ENCODE data around the gene PYGB.

PYGB gene

DNA sequence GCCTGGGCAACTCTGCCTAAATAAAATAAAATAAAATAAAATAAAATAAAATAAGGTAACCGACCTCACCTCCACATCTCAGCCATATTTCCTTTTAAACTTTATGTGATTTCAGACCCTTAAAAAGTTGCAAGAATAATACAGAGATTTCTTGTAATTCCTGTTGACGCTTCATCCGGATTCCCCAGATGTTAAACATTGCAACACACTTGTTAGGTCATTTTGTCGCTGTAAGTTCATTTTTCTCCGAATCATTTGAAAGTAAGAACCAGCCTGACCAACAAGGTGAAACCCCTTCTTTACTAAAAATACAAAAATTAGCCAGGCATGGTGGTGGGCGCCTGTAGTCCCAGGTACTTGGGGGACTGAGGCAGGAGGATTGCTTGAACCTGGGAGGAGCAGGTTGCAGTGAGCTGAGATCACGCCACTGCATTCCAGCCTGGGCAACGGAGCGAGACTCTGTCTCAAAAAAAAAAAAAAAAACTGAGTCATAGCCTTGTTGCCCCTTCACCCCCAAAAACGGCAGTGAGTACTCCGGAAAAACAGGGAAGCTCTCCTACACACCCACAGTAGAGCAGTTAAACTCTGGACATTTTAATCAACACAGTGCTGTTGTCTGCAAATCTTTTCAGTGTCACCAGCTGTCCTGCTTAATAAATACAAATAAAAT is 5.9 kb downstream of the PYGB start:
- Histone ChIP-seq H3K4me3 (ENCODE audit: insufficient read length, low read depth) (no peak overlapping the region), H3K9ac (ENCODE audit: insufficient read length, low read depth) (no peak overlapping the region), H3K4me1 (ENCODE audit: insufficient read depth, insufficient read length) (peaks cover 3% of the 10 kb centered on the region), H3K9me3 (ENCODE audit: insufficient read depth, low read length) (no peaks in the 10 kb centered on the region), H3K27me3 (ENCODE audit: insufficient read depth, insufficient read length) (no peaks in the 10 kb centered on the region), H3K36me3 (ENCODE audit: insufficient read depth, insufficient read length, low read length) (peaks cover 49% of the 10 kb centered on the region)
- TF ChIP-seq ZNF274 (IDR thresholded peaks at IDR 0.05; ENCODE audit: low read depth, low read length): no peak
- TF ChIP-seq SUZ12 (IDR thresholded peaks at IDR 0.05; ENCODE audit: extremely low read depth, insufficient read depth, insufficient read length): no peak
- no peak for TF ChIP-seq YY1 (IDR thresholded peaks at IDR 0.05; ENCODE audit: insufficient read depth, insufficient read length)
- no peak for DNase-seq (ENCODE audit: low read depth, low spot score)

DNA sequence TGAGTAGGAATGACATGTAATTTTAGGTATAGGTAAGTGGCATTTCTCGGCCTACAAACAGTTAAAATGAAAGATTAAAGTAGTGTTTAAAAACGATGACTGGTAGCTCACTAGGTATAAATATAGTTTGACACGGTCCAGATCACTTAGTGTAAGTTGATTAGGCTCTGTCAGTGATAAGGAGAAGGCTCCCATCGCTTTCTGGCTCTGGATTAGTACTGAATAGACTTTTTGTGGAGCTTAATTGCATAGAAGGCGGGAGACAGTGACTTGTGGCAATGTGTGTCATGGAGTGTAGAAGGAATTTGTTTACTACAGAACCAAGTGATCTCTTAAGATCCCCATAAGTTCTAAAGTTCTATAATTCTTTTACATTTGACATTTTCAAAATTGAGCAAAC is 6.7 kb downstream of the PYGB start:
- peaks cover 57% of the 10 kb centered on the region for H3K36me3 ChIP-seq (ENCODE audit: insufficient read depth, insufficient read length, low read length)
- H3K27me3 ChIP-seq (ENCODE audit: insufficient read depth, insufficient read length): no peaks in the 10 kb centered on the region
- no peak for DNase-seq (ENCODE audit: low read depth, low spot score)
- H3K9me3 ChIP-seq (ENCODE audit: insufficient read depth, low read length): 0 out of 2 replicates have a peak, but pooled peaks cover 2% of the 10 kb centered on the region
- H3K9ac ChIP-seq (ENCODE audit: insufficient read length, low read depth): no peak overlapping the region
- H3K4me1 ChIP-seq (ENCODE audit: insufficient read depth, insufficient read length): peaks cover 3% of the 10 kb centered on the region
- TF ChIP-seq ZNF274 (IDR thresholded peaks at IDR 0.05; ENCODE audit: low read depth, low read length): no peak
- no peak for TF ChIP-seq SUZ12 (IDR thresholded peaks at IDR 0.05; ENCODE audit: extremely low read depth, insufficient read depth, insufficient read length)
- no peak for TF ChIP-seq YY1 (IDR thresholded peaks at IDR 0.05; ENCODE audit: insufficient read depth, insufficient read length)
- H3K4me3 ChIP-seq (ENCODE audit: insufficient read length, low read depth): no peak overlapping the region

DNA sequence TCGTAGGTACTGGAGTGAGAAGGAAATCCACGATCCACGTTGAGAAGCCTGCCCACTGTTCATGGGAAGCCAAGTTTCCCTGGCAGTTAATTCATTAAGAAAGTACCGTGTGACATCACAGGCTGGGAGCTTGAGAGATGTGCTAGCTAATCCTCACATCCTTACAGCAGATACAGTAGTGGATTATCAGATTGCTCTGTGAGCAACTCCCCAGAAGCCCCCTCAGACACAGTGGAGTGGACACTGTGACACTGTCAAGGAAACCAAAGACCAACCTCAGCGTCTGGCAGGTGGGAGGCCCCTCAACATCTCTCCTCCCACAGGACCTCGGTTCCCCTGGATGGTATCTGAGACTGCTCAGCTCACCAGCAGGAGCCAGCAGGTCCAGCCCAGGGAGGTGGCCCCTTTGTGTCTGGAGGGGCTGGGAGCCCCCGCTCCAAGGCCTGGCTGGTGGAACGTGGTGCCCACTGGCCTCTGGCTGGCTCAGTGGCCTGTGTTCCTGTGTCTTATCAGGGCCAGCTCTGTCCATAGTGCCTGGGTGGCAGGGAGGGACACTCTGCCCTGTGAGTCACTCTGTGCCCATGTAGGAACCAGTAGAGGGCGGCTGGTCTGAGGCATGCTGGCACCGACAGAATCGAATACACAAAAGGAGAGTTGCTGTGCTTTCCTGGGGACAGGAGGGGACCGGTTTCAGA is 7.2 kb downstream of the PYGB start:
- Histone ChIP-seq H3K27me3 (ENCODE audit: insufficient read depth, insufficient read length) (no peaks in the 10 kb centered on the region), H3K4me1 (ENCODE audit: insufficient read depth, insufficient read length) (peaks cover 3% of the 10 kb centered on the region), H3K36me3 (ENCODE audit: insufficient read depth, insufficient read length, low read length) (peaks cover 63% of the 10 kb centered on the region), H3K9ac (ENCODE audit: insufficient read length, low read depth) (no peak overlapping the region), H3K4me3 (ENCODE audit: insufficient read length, low read depth) (no peak overlapping the region), H3K9me3 (ENCODE audit: insufficient read depth, low read length) (peaks cover 7% of the 10 kb centered on the region; the same call in 1 of the 2 replicates)
- DNase-seq (ENCODE audit: low read depth, low spot score): no peak
- no peak for TF ChIP-seq YY1 (IDR thresholded peaks at IDR 0.05; ENCODE audit: insufficient read depth, insufficient read length)
- no peak for TF ChIP-seq ZNF274 (IDR thresholded peaks at IDR 0.05; ENCODE audit: low read depth, low read length)

DNA sequence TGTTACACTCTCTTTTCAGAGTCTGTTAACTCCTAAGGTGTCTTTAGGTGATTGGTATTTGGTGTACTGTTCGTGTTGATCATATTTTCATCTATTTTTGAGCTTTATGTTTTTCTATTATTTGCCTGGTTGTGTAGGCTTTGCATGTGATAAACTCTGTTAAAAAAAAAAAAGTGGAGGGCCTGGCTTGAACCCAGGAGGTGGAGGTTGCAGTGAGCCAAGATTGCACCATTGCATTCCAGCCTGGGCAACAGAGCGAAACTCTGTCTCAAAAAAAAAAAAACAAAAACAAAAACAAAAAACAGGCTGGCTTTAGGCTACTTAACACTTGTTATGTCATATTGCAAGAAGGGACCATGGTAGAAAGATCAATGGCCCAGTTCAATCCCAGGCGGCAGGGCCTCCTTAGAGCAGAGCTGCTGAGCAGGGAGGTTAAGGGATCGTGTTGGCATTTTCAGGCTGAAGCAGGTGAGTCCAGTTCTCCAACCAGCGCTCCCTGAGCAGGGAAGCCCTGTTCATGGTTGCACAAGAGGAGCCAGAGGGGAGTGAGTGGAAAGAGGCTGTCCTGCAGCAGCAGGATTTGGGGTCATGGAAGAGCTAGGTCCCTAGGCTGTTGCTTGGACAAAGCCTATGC is 8.5 kb downstream of the PYGB start:
- TF ChIP-seq YY1 (IDR thresholded peaks at IDR 0.05; ENCODE audit: insufficient read depth, insufficient read length): no peak
- TF ChIP-seq ZNF274 (IDR thresholded peaks at IDR 0.05; ENCODE audit: low read depth, low read length): no peak
- TF ChIP-seq SUZ12 (IDR thresholded peaks at IDR 0.05; ENCODE audit: extremely low read depth, insufficient read depth, insufficient read length): no peak
- Histone ChIP-seq H3K36me3 (ENCODE audit: insufficient read depth, insufficient read length, low read length) (peaks cover 63% of the 10 kb centered on the region), H3K4me3 (ENCODE audit: insufficient read length, low read depth) (no peak overlapping the region), H3K27me3 (ENCODE audit: insufficient read depth, insufficient read length) (no peaks in the 10 kb centered on the region), H3K9ac (ENCODE audit: insufficient read length, low read depth) (no peak overlapping the region), H3K4me1 (ENCODE audit: insufficient read depth, insufficient read length) (peaks cover 3% of the 10 kb centered on the region), H3K9me3 (ENCODE audit: insufficient read depth, low read length) (peaks cover 14% of the 10 kb centered on the region; the same call in 1 of the 2 replicates)
- no peak for DNase-seq (ENCODE audit: low read depth, low spot score)

DNA sequence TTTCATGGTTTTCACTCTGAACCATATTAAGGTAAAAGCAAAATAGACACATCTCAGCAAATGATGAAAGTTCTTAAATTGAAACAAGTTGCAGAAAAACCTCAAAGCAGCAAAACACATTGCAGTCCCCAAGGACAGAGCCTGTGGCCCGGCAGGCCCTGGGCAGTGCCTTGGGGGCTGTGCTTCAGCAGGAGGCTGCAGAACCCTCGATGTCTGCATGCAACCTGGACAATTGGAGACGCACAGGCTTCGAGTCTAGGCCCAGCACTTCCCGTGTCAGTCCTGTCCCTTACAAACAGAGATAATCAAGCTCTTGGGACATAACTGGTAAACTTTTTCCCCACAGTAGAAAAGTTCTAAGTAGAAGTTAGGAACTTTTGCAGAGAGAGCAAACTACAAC is 9.2 kb downstream of the PYGB start:
- no peak overlapping the region for H3K9ac ChIP-seq (ENCODE audit: insufficient read length, low read depth)
- peaks cover 63% of the 10 kb centered on the region for H3K36me3 ChIP-seq (ENCODE audit: insufficient read depth, insufficient read length, low read length)
- H3K9me3 ChIP-seq (ENCODE audit: insufficient read depth, low read length): peaks cover 14% of the 10 kb centered on the region; the same call in 1 of the 2 replicates
- no peak for DNase-seq (ENCODE audit: low read depth, low spot score)
- peaks cover 3% of the 10 kb centered on the region for H3K4me1 ChIP-seq (ENCODE audit: insufficient read depth, insufficient read length)
- no peaks in the 10 kb centered on the region for H3K27me3 ChIP-seq (ENCODE audit: insufficient read depth, insufficient read length)
- no peak overlapping the region for H3K4me3 ChIP-seq (ENCODE audit: insufficient read length, low read depth)
- TF ChIP-seq ZNF274 (IDR thresholded peaks at IDR 0.05; ENCODE audit: low read depth, low read length) (no peak), YY1 (IDR thresholded peaks at IDR 0.05; ENCODE audit: insufficient read depth, insufficient read length) (no peak), SUZ12 (IDR thresholded peaks at IDR 0.05; ENCODE audit: extremely low read depth, insufficient read depth, insufficient read length) (no peak)

DNA sequence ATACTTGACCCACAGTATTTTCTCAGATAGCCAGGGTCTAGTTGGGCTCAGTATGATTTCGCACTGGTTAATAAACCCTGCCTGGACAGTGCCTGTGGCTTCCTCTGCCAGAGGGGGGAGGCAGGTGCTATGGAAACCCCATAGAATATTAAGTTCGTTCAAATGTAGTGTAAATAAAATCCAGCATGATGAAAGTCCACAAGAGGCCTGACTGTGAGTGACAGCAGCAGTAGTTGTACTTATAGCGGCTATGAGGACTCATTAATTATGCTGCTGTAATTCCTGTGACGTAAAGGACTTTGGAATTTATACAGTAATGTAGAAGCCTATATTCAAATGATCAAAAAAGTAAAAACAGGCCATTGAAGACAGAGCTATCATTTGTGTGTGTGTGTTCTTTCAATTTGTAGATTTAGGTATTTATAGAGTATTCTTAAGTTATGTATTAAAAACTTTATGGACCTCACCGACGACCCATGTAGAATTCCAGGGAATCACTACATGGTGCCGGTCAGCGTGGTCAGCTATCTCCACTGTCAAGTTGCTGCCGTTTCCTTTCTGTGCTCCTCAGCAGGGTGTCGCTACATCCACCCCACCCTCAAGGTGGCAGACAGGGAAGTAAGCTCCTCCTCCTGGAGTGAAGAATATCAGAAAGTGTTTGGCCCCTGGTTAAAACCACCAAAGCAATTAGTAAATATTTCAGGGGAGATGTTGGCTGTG is 10.0 kb downstream of the PYGB start:
- TF ChIP-seq YY1 (IDR thresholded peaks at IDR 0.05; ENCODE audit: insufficient read depth, insufficient read length) (no peak), ZNF274 (IDR thresholded peaks at IDR 0.05; ENCODE audit: low read depth, low read length) (no peak), SUZ12 (IDR thresholded peaks at IDR 0.05; ENCODE audit: extremely low read depth, insufficient read depth, insufficient read length) (no peak)
- no peak for DNase-seq (ENCODE audit: low read depth, low spot score)
- H3K9me3 ChIP-seq (ENCODE audit: insufficient read depth, low read length): peaks cover 14% of the 10 kb centered on the region; the same call in 1 of the 2 replicates

More for the DNA sequence above, 10.0 kb downstream of the PYGB start:
- H3K4me3 ChIP-seq (ENCODE audit: insufficient read length, low read depth): no peak overlapping the region
- no peaks in the 10 kb centered on the region for H3K27me3 ChIP-seq (ENCODE audit: insufficient read depth, insufficient read length)
- no peak overlapping the region for H3K9ac ChIP-seq (ENCODE audit: insufficient read length, low read depth)
- H3K36me3 ChIP-seq (ENCODE audit: insufficient read depth, insufficient read length, low read length): peaks cover 58% of the 10 kb centered on the region
- H3K4me1 ChIP-seq (ENCODE audit: insufficient read depth, insufficient read length): peaks cover 3% of the 10 kb centered on the region

Data from NT2/D1 (cell line).